Stimulated activated CD8-positive, alpha-beta memory T cell treated with anti-CD3 and anti-CD28 coated beads, Interleukin-4, amount 100 ng/mL, for 1 hour (primary cell): ENCODE results near the gene ZBTB42.
"Not testable (repeated sequence)": the region's sequence is repeated elsewhere in the genome, so short reads cannot be mapped to it uniquely, and the experiment has no call there.

ENCODE experiments used
- DNase-seq, 2 donors: peaks; one replicate each; pipeline ENCODE4 v3.0.0-alpha.2; 2020; ENCODE audit warnings: low read depth in 2 of 2, low spot score in 1 of 2

ZBTB42 gene

DNA sequence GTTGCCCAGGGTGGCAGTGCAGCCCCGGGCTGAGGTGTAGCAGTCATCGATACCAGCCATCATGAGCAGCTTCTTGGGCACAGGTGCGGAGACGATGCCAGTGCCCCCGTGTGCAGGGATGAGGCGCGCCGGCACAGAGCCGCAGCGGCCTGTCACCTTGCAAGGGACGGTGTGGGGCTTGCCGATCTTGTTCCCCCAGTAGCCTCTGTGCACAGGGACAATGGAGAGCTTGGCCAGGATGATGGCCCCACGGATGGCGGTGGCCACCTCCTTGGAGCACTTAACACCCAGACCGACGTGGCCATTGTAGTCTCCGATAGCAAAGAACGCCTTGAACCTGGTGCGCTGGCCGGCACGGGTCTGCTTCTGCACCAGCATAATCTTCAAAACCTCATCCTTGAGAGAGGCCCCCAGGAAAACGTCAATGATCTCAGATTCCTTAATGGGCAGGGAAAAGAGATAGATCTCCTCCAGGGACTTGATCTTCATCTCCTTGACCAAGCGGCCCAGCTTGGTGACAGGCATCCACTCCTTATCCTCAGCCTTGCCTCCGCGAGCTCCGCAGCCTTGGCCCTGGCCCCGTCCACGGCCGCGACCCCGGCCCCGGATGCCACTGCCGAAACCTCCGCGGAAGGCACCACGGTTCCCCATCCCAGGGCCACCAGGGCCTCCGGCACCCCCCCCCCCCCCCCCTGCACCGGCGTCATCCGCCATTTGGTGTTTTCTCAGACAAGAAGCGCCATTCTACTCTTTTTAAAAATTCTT is 35.5 kb downstream of the ZBTB42 start:
- not testable (repeated sequence) for DNase-seq

DNA sequence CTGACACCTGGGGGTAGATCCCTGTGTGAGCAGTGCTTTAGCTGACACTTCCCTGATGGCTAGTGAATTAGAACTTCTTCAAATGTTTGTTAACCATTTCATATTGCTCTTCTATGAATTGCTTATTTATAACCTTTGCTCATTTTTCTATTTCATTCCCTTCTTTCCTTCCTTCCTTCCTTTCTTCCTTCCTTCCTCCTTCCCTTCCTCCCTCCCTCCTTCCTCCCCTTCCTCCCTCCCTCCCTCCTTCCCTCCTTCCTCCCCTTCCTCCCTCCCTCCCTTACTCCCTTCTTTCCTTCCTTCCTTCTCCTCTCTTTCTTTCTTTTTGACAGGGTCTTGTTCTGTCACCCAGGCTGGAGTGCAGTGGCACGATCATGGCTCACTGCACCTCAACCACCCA is 40.8 kb downstream of the ZBTB42 start:
- no peak for DNase-seq

DNA sequence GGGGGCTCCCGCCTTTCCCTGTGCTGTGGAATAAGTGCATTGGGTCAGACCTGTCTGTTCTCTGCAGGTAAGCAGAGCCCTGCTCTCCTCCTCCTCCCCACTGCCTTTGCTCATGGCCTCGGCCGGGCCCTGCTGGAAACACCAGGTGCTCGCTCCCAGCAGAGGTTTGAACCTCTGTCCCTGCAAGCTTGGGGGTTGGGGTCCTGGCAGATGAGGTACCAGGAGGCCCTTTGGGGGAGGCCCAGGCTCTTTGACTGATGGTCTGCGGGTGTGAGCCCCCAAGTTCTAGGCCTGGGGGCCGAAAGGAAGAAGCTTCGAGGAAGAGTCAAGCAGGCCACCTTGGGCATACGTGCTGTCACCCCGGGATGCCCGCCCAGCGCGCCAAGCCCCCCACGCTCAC is 42.1 kb downstream of the ZBTB42 start:
- no peak for DNase-seq

DNA sequence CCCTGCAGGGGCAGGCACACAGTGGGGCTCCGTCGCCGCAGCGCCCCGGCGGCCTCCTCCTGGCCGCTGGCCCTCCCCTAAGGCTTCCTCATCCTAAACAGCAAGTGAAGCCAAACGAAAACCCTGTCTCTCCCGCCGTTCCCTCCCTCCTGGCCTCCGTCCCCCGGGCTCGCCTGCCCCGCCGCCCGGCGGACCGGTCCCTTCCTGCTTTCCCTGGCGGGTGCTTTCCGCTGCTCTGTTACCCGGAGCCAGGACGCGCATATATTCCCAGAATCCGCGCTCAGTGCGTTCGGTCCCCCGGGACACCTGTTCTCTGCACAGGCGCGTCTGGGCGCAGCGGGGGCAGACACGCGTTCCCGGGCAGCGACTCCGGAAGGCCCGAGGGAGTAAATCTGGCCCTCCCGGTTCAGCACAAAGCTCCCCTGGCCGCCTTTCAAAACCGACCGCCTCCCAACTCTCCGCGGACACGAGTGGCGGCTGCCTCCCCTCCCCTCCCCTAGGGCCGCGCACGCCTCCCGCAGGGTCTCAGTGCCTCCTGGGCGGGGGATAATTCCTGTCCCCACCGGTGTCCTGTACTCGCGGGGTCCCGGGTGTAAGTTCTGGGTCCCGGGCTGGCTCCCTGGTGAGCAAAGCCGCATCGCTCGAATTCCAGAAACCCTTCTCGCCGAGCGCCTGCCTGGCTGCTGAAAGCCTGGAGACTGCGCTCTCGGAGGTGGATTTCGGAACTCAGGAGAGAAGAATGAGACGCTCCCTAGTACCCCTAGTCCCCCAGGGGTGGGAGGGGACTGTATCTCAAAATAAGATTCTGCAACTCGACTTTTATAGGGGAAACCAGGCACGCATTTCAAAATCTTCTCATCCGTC is 42.8 kb downstream of the ZBTB42 start:
- no peak for DNase-seq

DNA sequence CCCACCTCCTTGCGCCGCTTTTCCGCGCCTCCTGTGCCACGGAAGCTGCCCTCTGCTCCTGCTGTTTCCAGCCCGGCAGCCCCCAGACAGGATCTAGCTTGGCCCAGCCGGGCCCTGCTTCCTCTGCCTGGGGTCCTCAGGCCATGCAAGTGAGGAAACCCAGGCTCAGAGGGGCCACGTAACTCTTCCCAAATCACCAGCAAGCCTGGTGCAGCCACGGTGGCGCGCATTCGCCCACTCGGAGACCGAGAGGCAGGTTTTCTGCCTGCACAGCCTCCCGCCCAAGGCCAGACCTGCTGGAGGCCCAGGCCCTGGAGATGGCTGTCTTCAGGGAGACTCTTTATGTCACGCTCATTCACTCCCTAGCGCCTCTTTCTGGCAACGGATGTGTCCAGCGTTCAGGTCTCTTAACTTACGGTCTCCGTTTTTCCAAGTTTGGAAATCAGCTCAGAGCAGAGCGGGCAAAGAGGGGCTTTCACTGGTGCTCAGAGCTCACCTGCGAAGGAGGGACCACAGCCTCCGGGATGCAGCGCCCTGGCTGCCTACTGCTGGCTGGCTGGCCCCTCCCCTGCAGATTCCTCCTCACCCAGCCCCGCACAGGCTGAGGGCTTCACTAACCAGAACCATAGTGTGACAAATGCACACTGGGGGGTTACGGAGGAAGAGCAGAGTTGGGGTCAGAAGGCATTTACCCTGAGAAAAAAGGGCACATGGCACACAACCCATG is 43.6 kb downstream of the ZBTB42 start:
- DNase-seq = no peak

DNA sequence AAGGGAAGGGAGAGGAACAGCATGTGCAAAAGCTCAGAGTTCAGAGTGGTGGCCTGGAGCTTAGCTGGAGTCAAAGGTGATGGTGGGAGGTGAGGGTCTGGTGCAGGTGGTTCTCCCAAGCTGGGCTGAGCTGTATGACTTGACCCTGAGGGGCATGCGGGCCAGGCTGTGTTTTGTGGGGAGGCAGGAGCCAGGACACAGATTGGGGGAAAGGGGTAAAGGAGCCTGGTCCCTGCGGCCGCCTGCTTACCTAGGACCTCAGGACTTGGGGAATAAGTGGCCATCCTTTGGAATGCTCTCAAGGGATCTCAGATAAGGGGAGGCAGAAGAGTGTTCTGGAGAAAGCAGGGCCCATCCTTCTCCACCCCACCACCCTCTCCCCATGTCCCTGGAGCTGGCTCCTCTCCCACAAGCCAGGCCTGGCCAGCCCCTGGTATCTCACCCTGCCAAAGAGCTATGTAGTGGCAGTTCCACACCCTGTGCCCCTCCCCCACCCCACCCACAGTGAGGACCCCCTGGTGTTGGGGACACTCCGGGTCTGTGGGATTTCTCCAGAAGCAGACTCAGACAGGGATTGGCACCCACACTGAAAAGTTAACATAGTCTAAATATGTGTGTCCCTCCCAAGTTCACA is 44.2 kb downstream of the ZBTB42 start:
- DNase-seq = no peak

DNA sequence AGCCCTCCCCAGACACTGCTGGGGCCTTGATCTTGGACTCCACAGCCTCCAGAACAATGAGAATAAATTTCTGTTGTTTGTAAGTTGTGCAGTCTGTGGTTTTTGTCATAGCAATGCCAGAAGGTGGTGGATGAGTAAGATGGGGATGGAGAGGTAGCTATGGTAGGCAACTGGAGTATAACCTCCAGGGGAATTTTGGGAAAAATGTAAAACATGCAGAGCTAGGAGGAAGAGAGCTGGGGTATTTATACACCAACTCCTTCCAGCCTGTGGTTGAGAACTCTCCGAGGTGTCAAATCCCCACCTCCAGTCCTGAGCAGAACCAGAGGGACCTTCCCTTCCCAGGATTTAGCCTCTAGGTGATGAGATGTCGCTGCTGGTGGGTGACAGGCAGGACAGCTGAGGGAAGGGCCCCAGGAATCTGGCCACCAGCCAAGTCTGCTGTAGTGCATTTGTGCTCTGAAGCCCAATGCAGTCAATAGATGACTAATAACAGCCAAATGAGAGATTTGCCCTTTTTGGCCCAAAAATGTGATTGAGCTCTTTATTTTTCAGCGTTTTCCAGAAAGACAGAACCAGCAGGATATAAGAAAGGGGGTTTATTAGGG is 45.0 kb downstream of the ZBTB42 start:
- DNase-seq = no peak

DNA sequence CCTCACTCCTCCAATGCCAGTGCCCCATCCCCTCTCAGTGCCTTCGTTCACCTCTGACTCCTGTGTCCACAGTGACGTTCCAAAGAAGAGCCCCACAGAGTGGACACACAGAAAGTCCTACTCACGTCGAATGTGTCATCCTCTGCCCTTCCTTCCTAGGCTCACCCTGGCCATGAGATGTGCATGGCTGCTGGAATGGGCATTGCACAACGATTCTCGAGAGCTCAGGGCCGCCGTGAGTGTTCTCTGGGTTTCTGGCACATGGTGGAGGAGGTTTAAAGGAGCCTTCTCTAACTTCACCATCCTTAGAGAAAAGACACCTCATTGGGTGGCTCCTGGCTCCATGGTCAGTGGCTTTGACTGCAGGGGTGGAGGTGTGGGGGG is 51.4 kb downstream of the ZBTB42 start:
- no peak for DNase-seq
